ENCODE measurements around the gene ENDOD1. TPM values are rescaled to one million over a fixed set of nuclear protein-coding genes. Genes with fewer than 3 reads are reported as not detected.
A peak's percentile ranks its signal among the peaks of the same experiment; 100 is the strongest.

The ENDOD1 gene
- total RNA-seq, 1 experiment from 2014 or later, result 37.0 TPM

DNA sequence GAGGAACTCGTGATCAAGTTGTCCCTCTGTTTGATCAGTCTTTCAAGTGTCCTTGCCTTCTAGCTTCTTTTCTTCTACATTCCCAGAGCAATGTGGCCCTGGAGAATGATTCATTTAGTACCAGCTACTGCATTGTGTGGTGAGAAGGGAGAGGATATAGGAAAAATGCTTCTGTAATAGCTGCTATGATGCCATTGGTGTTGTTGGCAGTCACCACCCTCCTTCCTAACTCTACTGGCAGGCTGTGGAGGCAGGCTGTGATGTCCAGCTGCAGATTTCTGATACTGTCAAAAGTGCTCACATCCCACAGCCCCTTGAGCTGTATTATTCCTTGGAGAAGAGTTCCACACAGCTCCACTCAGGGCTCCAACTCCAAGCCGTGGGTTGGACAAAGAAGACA, 52.8 kb downstream of the ENDOD1 start:
- no peak for DNase-seq (ENCODE audit: low spot score)

- DNase-seq (ENCODE audit: low spot score), result no peak
Measured at GRCh38 chr11:95143106-95143681, 53.5 kb downstream of the ENDOD1 start.

DNA sequence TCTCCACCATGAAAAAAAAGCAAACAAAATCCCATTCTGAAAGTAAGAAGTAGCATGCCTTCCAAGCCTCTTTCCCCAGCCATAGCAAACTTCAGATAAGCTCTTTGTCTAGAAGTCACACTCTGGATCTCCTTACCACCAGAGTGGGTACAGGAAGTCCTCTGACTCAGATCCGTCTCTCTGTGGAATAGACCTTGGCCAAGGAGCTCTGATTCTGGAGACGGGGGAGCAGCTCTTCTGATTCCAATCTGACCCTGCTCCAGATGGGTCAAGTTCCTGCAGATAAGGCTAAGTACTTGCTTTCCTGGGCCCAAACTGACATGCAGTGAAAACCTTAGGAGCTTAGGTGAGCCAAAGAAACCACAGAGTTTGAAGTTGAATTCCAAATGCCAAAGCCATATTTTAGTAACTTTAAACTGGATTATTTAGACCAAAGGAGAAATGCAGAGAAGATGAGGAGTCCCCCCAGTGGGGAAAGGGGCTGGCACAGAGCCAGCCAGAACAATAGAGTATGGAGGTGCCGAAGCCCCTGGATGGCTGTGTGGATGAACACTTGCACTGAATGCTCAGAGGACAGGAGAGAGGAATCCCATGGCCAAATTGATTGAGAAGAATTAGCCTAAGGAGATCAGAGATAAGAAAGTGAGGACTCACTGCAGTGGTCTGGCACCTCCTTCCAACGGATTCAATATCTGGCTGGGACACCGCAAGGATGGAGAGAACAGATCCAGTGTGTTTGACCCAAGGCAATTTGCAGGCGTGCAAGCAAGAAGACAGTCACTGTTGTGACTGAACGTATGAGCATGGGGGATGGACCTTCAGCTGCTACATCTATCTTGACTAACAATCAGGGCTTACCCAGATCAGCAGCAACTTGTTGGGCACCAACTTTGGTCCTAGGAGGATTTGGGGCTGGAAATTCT, 54.9 kb downstream of the ENDOD1 start:
- no peak for DNase-seq (ENCODE audit: low spot score)

GRCh38 chr11:95145430-95146060, 55.9 kb downstream of the ENDOD1 start:
- DNase-seq (ENCODE audit: low spot score), result no peak

GRCh38 chr11:95147364-95147905, 57.8 kb downstream of the ENDOD1 start:
- DNase-seq (ENCODE audit: low spot score), result peak; percentile 64

DNA sequence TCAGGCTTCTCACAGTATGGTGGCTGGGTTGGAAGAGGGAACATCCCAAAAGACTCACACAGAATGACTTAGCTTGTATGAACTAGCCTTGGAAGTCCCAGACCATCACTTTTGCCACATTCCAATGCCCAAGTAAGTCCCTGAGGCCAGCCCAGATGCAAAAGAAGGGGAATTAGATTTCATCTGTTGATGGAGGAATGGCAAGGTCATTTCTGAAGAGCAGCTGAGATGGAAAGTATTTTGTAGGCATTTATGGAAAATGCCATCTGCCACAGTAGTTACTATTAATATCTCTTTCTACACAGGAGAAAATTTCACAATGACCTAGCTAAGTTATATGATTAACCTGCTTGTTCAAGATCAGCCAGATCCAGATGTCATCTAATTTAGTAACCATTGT, 58.8 kb downstream of the ENDOD1 start:
- DNase-seq (ENCODE audit: low spot score), result no peak

DNA sequence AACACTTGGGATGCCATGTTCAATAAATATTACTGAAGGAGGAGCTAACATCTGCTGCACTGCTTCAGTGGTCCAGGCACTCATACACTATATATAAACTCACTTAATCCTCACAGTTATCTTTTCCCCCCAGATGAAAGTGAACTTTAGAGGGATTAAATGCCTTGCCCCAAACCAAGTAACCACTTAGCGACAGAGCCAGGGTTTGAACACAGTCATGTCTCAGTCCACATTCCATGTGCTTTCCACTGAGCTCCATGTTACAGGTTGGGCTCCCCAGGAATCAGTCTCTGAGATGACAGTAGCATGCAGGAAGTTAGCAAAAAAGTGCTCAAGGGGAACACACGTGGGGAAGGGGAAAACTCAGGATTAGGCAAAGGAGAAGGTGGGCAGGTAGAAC, 59.3 kb downstream of the ENDOD1 start:
- DNase-seq (ENCODE audit: low spot score), result no peak

DNA sequence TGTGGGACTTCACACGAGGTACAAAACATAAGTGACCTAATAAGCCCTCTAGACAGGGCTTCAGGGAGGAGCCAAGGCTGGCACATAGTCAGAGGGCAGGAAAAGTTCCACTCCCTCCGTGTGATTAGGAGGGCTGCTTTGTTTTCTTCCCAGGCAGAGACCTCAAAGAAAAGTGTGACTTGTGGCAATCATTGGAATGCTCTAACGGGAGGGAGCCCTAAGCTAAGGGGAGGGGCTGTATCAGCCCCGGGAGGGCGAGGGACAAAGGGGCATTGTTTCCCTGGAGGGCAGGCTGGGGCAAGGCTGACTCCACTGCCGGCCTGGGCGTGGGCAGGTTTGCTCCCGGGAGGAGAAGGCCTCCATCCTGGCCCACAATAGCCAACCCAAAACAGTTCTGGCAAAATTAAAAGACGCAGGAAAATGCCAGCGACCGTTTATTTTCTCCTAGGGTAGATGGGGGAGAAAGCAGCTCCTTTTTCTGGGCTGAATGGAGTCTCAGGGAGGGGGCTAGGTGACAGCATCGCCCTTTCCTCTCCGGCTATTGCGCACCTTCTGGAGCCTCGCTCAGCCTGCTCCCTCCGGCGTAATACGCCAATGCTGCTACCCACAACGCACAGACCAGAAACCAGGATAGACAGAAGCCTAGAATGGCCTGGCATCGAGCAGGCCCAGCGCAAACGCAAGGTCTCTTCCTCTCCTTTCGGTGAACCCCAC, 60.2 kb downstream of the ENDOD1 start:
- DNase-seq (ENCODE audit: low spot score), result peak; percentile 86

- DNase-seq (ENCODE audit: low spot score), result peak; percentile 98
Measured at GRCh38 chr11:95150956-95151684, 61.5 kb downstream of the ENDOD1 start.

GRCh38 chr11:95152876-95153856, 63.5 kb downstream of the ENDOD1 start:
- DNase-seq (ENCODE audit: low spot score), result no peak

- no peak for DNase-seq (ENCODE audit: low spot score)
Measured at GRCh38 chr11:95153857-95154246, 64.2 kb downstream of the ENDOD1 start.

DNA sequence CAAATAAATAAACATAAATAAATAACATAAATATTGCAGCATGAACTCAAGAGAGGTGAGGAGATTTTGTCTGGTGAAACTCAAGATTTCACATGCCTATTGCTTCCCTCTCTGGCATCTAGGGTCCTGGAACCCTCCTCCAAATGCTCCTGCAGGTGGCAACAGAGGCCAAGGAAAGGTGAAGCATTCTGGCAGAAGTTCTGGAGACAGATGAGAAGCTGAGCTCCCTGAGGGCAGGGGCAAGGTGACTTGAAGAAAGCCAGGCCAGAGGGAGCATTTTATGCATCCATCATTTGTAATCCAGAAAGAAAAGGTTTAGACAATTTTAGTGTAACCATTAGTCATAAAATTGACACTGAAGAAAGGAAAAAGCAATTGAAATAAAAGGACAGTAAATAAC, 64.9 kb downstream of the ENDOD1 start:
- peak; percentile 69 for DNase-seq (ENCODE audit: low spot score)

DNA sequence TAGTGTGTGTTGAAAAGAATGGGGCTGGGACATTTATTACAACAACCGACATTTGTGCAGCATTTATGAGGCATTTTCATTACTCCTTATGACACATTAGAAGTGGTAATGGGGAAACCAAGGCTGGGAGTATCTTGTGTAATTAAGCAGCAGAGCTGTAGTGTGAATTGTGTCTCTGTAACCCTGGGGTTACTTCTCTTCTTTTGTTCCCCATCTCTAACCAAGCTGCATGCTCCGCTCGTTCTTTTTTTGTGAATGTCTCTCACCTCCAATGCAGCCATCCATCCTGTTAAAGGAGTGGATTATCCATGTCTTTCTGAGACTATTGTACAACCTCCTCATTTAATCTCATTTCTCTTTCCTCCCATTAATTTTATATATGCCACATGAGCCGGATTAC, 65.7 kb downstream of the ENDOD1 start:
- no peak for DNase-seq (ENCODE audit: low spot score)

DNA sequence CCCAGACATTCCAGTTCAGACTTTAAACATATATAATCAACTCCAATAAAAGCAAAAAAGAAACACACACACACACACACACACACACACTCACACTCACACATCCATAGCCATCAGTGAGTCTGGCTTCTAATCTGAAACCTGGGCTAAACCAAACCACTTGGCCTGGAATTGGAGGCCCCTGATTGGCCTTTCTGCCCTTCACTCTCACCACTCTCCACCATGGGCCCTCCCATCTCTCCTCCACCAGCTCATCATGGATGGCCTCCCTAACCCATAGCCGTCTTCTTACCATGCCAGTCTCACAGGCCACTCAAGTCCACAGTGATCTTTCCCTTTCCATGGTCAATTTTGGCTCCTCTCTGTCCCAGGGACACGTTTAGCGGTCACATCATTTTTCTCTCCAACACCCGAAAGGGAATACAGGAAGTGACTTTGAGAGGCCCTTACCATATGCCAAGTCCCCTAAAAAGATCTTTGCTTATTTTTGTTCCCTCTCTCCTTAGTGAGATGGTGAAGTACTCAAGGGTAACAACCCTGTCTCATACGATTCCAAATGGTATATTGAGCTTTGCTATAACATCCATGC, 66.6 kb downstream of the ENDOD1 start:
- no peak for DNase-seq (ENCODE audit: low spot score)

DNA sequence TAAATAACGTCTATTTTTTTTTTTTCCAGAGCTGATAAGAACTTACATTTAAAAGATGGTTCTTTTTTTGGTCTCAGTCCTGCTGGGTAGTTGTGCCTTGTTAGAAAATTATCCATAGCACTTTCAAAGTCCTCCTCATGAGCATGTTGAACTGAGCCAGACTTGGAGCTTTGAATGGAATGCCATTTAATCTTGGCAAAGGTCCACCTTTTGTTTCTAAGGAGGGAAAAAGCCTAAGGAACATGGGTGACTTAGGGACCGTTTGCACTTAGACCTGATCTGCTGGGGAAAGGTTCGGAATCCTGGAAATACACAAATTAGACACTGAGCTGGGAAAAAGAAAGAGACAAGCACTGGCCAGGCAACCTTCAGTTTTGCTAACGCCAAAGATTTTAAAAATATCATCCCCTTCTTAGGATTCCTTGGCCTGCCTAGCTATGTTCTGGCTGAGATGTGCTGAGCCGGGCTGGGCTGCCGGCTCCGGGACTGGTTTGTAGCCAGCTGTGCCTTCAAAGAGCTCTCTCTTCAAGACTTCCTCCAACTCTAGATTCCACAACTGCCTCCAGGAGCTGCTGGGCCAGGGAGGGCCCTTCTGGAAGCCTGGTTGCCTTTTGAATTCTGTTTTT, 67.4 kb downstream of the ENDOD1 start:
- no peak for DNase-seq (ENCODE audit: low spot score)

GRCh38 chr11:95157824-95158223, 68.2 kb downstream of the ENDOD1 start:
- no peak for DNase-seq (ENCODE audit: low spot score)

GRCh38 chr11:95161248-95161647, 71.6 kb downstream of the ENDOD1 start:
- DNase-seq (ENCODE audit: low spot score), result no peak

GRCh38 chr11:95163106-95163505, 73.5 kb downstream of the ENDOD1 start:
- DNase-seq (ENCODE audit: low spot score), result no peak

GRCh38 chr11:95165638-95166037, 76.0 kb downstream of the ENDOD1 start:
- DNase-seq (ENCODE audit: low spot score), result no peak

All from HT-29 (cell line).